ENCODE results near the gene KRT38.

DNA sequence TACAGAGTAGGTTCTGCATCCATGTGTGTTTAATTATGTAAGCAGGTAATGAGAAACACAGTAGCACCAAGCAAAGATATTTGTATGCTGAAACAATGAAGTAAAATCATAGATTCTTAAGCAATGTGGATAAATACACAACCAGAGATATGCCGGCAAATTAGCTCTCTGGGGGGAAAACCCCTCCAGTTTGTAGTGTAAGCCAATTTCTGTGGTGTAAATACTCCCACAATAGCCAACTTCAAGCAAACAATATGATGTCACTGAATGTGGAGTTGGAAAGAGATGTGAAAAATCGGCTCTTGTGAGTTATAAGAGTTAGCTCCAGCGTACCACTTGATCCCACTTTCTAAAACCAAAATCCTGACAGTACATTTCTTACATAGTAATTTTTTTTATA, 3.9 kb upstream of the KRT38 start:
- TF ChIP-seq, protein P1, sequence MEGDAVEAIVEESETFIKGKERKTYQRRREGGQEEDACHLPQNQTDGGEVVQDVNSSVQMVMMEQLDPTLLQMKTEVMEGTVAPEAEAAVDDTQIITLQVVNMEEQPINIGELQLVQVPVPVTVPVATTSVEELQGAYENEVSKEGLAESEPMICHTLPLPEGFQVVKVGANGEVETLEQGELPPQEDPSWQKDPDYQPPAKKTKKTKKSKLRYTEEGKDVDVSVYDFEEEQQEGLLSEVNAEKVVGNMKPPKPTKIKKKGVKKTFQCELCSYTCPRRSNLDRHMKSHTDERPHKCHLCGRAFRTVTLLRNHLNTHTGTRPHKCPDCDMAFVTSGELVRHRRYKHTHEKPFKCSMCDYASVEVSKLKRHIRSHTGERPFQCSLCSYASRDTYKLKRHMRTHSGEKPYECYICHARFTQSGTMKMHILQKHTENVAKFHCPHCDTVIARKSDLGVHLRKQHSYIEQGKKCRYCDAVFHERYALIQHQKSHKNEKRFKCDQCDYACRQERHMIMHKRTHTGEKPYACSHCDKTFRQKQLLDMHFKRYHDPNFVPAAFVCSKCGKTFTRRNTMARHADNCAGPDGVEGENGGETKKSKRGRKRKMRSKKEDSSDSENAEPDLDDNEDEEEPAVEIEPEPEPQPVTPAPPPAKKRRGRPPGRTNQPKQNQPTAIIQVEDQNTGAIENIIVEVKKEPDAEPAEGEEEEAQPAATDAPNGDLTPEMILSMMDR (IDR thresholded peaks at IDR 0.05): no peak
- TF ChIP-seq POLR2A (IDR thresholded peaks at IDR 0.05): no peak
